NCI-H1436 treated with DMSO at 0.1 percent for 48 hours (cell line): ENCODE measurements around the gene PCDHB11.
"Not testable (repeated sequence)": the region's sequence is repeated elsewhere in the genome, so short reads cannot be mapped to it uniquely, and the experiment has no call there.

Experiments used
- DNase-seq: peaks from one replicate; lab custom pipeline; 2025; lab: John Stamatoyannopoulos, UW

PCDHB11 gene

DNA sequence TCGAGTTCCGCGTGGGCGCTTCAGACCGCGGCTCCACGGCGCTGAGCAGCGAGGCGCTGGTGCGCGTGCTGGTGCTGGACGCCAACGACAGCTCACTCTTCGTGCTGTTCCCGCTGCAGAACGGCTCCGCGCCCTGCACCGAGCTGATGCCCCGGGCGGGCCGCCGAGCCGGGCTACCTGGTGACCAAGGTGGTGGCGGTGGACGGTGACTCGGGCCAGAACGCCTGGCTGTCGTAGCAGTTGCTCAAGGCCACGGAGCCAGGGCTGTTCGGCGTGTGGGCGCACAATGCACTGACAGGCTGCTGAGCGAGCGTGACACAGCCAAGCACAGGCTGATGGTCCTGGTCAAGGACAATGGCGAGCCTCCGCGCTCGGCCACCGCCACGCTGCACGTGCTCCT is 42.1 kb downstream of the PCDHB11 start:
- DNase-seq = no peak

DNA sequence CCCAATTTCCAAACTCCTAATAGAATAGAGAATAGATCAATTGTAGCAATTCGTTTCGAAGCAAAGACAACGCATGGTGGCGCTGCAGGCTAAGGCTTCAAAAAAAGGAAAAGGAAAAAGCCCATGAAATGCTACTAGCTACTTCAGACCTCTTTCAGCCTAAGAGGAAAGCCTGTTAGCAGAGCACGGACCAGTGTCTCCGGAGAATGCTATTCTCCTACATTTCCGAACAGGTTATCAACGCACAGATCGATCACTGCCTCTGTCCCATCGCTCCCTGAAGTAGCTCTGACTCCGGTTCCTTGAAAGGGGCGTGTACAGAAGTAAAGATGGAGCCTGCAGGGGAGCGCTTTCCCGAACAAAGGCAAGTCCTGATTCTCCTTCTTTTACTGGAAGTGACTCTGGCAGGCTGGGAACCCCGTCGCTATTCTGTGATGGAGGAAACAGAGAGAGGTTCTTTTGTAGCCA is 45.9 kb downstream of the PCDHB11 start, which contains the start of gene PCDHB15:
Gene PCDHB15, plus strand, starts transcription at position 146 of the 468 bp plus-strand sequence. Its CDS starts 184 bp downstream, at position 330.
- no peak for DNase-seq

DNA sequence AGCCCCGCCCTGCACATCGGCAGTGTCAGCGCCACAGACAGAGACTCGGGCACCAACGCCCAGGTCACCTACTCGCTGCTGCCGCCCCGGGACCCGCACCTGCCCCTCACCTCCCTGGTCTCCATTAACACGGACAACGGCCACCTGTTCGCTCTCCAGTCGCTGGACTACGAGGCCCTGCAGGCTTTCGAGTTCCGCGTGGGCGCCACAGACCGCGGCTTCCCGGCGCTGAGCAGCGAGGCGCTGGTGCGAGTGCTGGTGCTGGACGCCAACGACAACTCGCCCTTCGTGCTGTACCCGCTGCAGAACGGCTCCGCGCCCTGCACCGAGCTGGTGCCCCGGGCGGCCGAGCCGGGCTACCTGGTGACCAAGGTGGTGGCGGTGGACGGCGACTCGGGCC is 47.5 kb downstream of the PCDHB11 start:
- not testable (repeated sequence) for DNase-seq

- not testable (repeated sequence) for DNase-seq
Observed at GRCh38 chr5:141247434-141247833, 48.0 kb downstream of the PCDHB11 start.

DNA sequence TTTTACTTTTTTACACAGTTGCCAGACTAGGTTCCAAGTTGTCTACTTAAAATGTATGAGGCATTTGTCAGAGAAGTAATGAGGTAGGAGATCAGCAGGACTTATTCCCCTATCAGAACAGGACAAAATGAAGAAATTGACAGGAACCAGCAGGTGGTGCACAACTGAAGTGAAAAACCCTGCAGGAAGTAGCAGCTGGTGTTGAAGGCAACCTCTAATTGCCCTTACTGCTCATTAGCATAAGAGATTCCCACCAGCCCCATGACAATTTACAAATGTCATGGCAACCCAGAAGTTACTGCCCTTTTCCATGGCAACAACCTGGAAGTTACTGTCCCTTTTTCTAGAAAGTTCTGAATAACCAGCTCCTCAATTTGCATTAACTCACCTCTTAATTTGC is 51.1 kb downstream of the PCDHB11 start:
- no peak for DNase-seq
